Suppressor macrophage (primary cell): Measurements from ENCODE around the gene MED15.
"Not testable (repeated sequence)": the region's sequence is repeated elsewhere in the genome, so short reads cannot be mapped to it uniquely, and the experiment has no call there.

Experiments
- DNase-seq, 4 experiments: peaks; one replicate each; pipeline ENCODE4 v3.0.0-alpha.2; 2020 to 2022

Gene MED15

DNA sequence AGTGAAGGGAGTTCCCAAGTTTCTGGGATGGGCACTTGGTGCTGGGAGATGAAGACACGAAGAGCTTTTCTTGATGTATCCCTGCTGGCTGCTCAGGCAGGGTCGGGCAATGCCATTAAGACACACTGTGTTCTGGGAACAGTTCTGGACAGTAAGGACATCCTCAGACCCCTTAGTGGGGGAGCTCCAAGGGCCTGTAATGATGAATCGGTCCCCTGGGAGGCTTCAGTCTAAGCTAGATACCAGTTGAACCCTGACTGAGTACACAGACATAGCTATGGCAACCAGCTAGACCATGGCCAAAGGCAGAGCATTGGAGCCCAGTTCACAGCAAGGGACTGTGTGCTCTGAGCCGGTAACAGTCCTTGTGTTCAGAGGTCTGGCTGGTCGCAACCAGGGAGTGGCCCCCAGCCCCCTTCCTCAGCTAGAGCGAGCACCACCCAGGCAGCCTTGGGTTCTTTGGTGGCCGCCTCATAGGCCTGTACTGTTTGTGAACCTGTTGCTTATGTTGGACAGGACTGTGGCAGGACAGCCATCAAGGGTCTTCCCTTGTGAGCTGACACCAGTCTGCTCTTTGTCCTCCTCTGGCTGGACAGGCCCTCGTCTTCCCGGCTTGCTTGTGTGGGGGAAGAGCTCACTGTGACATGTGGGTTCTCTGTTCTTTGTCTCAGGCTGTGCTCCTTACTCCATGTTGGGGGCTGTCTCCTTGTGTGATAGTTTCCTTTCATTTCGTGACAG, 25.0 kb downstream of the MED15 start:
- DNase-seq, result no peak

DNA sequence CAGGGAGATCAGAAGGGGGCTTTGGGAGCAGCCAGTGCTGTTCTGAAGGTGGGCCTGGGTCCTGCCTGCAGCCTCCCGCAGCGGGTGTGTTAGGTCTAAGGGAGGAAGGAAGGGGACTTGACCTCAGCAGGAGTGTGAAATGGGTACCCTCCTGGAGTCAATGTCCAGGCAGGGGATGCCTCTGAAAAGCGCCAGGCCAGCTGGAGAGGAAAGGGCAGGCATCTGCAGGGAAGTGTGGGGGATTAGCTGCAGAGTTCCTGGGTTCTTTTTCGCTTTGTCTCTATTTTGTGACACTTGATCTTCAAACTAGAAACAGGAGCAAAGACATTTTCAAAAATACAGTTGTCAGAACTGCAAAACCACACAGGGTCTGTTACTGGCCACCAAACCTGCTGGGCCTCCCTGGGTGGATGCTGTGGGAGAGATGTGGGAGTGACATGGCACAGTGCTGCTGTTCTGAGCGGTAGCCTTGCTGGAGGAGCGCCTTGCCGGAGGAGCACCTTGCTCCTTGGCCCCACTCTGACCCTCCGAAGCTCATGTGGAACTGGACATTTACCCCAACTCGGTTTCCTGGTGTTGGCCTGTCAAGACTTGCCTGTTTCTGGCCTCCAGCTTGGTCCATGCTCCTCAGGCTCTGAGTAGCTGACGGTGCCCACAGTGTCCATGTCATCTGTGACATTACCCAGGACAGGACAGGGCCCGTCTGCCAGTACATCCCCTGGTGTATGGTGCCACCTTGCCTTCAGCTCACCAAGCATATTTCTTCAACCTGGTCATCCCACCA, 25.9 kb downstream of the MED15 start:
- DNase-seq, result no peak

DNA sequence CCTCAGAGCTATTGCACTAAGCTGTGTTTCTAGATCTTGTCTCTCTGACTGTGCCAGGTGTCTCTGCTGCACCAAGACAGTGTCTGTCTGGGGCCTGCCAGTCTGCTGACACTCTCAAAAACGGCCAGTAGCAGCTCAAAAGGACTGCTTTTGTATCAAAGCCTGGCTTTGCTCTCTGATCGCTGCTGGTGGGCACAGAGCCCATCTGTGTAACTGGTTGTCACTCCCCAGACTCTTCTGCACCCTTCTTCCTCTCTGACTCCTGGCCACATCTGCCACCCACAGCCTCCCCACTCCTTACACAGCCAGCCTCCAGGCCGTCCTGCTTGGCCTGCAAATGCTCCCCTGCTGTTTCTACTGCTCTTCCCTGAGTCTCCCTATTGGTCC, 26.5 kb downstream of the MED15 start:
- DNase-seq, result peak in 2 of 4 experiments; percentile 41 to 53

DNA sequence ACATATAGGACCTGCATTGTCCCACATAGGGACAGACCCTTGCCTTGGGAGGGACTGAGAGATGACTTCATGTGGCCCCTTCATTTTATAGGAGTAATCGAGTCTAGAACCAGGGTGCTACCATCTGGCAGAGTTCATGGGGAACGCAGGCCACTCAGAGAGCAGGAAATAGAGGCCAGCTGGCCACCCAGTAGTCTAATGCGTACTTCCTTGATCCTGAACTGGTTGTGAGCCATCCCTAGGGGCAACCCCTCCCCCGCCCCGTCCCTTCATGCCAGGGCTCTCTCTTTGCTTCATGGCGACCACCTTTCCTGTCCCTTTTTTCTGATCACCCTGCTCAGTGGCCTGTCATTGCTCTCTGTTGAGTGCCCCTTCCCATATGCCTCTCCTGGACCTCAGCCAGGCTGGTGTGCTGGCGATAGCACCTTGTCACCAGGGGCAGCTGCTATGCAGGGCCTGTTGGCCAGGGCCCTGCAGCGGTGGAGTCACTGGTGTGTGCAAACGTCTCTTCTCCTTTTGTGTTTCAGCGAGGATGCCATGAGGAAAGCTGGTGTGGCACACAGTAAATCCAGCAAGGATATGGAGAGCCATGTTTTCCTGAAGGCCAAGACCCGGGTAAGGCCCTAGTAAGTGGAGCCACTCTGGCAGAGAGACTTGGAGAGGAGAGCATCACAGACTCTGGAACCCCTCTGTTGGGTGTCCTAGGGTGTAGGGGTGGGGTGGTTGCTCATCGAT, 29.3 kb downstream of the MED15 start:
- no peak for DNase-seq

DNA sequence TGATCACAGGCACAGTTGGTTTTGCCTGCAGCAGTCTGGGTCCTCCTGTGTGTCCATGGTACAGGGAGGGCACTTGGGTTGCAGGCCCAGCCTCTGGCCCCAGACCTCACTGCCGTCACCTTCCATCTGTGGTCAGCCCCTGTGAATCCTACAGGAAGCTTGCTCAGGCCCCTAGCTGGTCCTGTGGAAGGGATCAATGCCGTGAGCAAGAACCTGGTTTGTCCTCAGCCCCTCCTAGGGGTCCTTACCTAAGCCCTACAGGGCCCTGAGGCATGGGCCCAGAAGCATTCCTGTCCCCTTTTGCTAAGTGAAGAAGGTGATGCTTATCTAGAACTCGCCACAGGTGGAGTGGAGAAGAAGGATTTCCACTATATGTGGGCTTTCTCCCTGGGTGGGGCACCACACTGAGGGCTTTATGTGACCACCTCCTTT, 29.9 kb downstream of the MED15 start:
- DNase-seq, result no peak

DNA sequence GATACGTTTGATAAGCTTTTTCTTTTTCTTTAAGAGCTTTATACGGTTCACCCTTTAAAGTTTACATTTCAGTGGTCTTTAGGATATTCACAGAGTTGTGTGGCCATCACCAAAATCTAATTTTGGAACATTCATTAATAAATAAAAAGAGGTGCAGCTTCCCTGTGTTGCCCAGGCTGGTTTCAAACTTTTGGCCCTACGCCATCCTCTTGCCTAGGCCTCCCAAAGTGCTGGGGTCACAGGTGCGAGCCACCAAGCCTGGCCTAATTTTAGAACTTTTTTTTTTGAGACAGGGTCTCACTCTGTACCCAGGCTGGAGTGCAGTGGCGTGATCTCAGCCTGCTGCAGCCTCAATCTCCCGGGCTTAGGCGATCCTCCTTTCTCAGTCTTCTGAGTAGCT, 30.6 kb downstream of the MED15 start:
- DNase-seq, result no peak

DNA sequence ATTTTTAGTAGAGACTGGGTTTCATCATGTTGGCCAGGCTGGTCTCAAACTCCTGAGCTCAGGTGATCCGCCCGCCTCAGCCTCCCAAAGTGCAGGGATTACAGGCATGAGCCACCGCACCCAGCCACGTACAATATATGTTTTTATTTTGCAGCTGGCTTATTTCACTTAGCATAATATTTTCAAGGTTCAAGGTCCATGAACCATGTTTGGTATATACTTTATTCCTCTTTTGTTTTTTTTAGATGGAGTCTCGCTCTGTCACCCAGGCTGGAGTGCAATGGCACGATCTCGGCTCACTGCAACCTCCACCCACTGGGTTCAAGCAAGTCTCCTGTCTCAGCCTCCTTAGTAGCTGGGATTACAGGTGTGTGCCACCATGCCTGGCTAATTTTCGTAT, 31.5 kb downstream of the MED15 start:
- not testable (repeated sequence) for DNase-seq

DNA sequence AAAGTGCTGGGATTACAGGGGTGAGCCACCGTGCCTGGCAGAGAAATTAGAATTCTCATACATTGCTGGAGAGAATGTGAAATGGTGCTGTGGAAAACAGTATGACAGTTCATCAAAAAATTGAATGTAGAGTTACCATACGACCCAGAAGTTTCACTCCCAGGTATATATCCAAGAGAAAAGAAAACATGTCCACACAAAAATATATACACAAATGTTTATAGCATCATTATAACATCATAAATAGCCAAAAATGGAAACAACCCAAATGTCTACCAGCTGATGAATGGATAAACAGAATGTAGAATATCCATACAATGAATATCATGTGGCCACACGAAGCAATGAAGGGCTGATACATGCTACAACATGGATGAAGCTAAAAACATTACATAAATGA, 34.6 kb downstream of the MED15 start:
- no peak for DNase-seq

DNA sequence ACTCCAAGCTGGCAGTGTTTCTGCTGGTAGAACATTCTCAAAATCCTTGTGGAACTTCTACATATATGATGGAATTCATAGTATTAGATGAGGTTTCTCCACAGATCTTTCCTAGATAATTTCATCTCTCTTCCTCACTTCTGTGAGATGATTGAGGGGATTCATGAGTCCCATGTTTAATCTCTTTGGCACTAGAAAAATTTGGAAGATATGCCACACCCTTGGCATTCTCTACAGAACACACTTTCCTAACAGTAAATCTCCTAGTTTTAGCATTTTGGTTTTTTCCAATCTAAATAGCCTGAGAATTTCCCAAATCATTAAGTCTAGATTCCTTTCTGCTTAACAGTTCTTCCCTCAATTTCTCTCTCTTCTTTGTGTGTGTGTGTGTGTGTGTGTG, 35.3 kb downstream of the MED15 start:
- DNase-seq, result no peak

DNA sequence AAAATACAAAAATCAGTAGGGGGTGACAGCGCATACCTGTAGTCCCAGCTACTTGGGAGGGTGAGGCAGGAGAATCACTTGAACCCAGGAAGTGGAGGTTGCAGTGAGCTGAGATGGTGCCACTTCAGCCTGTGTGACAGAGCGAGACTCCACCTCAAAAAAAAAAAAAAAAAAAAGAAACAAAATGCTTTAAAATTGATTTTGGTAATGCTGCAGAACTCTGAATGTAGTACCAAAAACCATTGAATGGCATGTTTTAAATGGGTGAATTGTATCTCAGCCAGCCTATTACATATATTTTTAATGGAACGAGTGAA, 37.9 kb downstream of the MED15 start:
- DNase-seq, result not testable (repeated sequence)

DNA sequence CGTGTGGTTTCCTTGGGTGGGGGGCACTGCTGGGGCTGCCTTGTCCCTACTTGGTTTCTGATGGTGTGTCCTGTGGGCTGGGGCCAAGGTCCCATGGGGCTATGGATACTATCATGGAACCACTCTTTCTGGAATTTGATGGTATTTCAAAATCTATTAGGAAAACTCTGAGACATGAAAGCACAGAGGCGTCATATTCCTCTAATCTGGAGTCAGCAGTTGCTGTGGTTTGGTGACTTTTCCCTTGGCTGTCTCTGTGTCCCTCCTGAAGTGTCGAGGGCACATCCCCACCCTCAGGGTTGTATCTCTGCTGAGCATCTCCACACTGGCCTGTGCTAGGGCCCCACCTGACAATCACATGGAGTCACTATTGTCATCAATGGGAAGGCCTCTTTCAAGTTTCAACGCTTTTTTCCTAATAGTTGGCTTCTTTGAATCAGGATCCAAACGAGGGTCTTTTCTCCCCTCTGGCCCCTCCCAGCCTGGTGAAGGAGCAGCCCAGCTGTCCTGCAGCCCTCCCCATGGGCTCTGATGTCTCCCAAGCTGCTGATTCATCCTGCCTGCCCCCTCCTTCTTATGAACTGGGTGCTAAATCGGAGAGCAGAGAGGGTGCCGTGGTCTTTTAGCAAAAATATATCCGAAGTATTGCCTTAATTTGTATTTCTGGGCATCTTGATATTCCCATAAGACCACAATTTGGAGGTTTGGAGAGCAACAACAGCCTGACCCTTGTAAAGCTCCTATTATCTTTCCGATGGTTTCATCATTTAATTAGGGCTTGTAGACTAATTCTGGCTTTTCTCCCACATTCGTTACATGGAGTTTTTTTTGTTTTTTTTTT, 38.5 kb downstream of the MED15 start:
- DNase-seq, result no peak

DNA sequence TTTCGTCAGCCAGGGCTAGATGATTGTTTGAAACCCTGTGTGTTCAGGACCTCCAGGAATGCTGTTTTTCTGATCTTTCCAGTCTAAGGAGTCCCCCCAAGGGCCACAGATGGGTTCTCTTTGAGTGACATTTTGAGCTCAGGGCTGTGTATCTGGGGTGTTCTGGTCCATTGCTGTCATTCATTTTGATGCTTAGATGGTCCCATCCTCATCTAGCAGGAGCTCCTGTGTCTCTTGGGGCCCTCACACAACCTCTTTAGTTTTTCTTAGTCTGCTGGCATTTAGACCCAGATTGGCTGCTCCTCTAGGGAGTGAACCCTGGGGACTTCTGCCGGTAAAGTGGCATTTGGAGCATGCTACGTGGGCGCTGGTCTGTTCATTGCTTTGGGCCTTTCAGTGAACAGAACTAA, 39.1 kb downstream of the MED15 start:
- no peak for DNase-seq

DNA sequence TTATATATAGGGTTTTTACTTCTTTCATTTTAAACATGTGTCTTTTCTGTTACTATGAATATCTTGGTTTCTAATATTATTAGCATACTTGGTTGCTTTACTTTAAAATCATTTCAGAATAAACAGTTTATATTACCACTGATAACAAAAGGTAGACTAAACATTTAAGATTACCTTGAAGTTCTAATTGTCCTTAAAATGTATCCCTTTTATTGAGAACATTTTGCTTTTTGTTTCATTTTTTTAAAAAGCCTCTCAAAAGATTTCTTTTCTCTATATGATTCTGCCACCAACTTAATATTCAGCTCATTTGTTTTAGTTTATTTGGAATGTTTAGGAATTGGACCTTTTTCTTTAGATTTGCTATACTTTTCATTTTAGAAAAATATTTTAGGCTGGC, 39.6 kb downstream of the MED15 start:
- DNase-seq, result no peak

DNA sequence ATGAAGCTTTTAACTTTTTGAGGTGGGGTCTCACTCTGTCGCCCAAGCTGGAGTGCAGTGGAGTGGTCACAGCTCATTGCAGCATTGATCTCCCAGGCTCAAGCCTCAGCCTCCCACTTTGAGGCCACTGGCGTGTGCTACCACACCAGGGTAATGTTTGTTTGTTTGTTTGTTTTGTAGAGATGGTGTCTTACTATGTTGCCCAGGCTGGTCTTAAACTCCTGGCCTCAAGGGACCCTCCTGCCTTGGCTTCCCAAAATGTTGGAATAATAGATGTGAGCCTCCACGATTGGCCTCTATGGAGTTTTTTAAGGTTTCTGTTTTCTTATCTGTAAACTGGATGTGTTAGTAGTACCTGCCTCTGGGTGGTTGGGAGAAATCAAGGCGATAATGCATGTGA, 41.4 kb downstream of the MED15 start:
- no peak for DNase-seq

DNA sequence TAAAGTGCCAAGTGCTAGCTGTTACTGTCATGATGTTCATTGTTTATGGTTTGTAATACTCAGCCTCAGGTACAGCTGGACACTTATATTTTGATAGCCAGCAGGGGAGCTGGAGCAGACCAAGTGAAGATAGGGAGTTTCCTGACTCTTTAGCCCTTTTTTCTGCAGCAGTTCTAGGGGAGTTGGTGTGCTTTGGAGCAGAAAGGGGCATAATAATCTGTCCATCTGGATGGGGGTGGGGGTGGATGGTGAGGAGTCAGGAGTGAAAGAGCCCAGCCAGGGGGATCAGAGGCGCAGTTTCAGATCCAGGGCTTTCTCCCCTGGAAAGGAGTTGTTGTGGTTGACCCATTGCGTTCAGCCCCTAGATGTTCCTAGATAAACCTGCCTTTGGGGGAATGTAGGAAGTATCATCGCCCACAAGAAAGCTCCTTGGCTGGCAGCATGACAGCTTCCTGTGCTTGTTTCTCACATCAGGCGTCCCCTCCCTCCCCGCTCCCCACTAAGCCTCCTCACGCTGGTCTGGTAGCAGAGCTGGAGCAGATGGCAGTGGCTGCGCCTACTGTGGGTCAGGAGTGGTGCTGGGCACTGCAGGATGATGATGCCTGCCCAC, 41.9 kb downstream of the MED15 start:
- DNase-seq, result peak; percentile 26 to 65 (median 52)

DNA sequence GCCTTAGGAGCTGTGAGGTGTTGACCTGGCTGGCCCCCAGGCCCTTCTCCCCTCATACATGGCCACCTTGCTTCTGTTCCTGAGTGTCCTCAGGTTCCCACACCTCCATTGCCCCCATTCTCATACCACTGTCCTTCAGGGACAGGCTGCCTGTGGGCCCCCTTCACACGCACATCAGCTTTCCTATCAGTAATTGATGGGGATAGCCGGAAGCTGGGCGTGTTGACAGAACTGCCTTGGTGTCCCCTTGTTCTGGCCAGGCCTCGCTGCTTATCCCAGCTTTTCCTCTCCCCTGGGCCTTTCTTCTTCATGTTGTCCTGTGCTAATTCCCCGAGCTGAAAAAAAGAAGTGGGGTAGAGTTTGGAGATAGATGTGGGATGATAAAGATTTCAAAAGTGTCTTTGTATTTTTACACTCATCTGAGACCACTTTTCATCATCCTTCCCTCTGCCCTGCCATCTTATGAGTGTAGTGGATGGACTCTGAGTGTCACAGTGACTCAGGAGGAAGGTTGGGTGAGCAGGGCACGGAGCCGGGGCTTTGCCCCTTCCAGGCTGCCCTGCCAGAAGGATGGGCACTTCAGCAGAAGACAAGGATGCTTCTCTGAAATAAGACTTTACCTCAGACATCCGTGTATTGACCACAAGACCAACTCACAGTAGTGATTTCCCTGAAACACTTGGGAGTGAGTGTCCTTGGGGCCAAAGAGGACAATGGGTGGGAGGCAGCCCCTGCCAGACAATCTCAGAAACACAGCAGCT, 42.8 kb downstream of the MED15 start:
- DNase-seq, result no peak

DNA sequence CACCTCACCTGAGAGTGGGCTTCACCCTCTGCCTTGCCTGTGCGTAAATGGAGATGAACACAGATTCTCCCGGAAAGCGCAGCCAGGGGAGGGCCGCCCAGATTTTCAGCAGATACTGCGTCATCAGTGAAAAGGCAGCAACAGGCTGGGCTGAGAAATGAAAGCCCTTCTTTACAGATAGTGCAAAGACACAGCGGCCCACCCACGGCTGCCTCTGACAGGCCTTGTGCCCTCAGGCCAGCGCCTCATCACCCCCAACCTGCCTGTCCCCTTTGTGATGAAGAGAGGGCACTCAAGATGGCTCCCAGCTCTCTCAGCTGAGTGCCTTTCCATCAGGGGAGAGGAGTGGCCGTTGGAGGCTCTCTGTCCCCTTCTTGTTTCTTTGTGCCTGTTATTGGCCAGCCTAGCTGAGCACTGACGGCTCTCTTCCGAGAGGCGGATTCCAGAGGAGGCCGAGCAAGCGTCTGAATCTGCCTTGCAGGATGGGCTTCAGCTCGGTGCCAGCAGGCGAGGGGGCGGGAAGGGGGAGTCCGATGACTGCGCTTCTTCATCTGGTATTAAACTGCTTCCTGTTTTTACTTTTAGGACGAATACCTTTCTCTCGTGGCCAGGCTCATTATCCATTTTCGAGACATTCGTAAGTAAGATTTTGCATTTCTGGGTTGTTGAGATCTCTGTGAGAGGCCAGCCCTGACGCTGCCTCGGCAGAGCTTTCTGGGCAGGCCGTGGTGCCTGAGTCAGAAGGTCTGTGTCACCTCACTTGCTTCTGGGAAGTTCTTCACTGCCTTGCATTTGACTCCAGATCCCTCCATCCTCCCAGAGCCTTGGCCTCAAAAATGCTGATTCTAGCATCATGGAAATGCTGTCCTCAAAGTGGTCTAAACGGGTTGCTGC, 43.7 kb downstream of the MED15 start:
- DNase-seq, result peak; percentile 23 to 69 (median 53)

DNA sequence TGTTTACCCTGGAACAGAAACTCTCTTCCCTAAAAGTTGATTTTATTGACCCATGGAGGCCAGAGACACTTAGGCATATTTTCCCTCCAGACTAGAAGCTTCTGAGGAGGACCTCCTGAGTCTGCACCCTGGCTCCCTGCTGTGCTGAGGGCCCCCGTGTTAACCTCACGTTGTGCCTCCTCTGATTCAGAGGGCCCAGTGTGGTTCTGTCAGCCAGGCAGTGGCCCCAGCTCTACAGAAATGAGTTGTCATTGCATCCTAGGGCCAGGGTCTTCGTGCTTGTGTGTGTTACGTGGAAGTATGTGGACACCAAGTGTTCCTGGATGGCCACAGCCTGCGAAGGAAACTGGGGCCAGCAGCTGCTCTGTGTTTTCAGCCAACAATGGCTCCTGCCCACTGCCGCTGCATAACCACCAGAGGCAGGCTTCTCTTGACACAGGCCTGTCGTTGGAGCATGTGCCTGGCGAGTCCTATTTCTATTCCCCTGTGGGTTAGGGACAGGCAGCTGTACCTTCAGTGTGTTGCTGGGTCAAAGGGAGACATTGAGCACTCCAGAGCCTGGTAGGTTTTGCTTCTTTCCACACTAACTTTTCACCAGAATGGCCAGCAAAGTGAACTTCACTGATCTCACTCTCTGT, 44.5 kb downstream of the MED15 start:
- DNase-seq, result no peak

DNA sequence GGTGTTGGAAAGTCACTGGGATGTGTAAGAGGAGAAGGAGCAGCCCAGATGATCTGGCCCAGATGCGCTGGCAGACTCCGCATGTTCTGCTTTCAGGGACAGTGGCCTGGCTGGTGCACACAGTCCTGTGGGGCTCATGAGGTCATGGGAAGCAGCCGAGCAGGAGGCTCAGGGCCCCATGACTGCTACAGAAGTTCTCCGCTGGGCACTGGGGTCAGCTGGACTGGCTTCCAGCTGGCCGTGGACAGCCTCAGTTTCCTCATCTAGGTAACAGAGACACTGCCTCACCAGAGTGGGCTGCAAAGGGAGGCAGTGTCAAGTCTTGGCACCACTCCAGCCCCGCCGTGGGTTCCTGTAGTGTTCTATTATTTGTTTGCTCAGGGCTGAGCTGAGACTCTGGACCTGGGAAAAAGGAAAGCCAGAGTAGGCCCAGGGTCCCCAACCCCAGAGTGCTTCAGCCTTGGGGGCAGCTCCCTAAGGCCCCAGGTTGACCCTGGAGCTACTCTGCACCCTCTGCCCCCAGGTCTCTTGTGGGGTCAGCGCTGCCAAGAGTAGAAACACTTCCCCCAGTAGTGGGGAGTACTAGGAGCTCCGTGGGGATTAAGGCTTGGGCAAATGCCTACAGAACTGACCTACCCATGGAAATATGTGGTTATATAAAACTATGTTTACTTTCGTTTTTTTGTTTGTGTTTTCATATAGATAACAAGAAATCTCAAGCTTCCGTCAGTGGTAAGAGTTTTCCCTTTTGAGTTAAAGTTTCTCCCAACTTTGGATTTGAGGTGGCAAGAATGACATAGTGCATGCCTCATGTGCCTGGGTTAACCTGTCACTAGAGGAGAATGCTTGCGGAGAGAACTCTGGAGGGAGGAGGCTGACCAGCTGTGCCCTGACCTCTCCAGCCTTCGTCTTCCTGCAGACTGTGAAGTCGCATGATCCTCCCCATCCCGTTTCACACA, 45.3 kb downstream of the MED15 start:
- DNase-seq, result peak in 2 of 4 experiments; percentile 28 to 39
